ENCODE measurements around the gene YWHAH. TPM values are rescaled to one million over a fixed set of nuclear protein-coding genes. Genes with fewer than 3 reads are reported as not detected.
A peak's percentile ranks its signal among the peaks of the same experiment; 100 is the strongest.

YWHAH gene
- total RNA-seq, 4 donors from 2014 or later, result 58.8 to 76.9 (median 75.2) TPM

DNA sequence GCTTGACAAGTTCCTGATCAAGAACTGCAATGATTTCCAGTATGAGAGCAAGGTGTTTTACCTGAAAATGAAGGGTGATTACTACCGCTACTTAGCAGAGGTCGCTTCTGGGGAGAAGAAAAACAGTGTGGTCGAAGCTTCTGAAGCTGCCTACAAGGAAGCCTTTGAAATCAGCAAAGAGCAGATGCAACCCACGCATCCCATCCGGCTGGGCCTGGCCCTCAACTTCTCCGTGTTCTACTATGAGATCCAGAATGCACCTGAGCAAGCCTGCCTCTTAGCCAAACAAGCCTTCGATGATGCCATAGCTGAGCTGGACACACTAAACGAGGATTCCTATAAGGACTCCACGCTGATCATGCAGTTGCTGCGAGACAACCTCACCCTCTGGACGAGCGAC lies 12.0 kb downstream of the YWHAH start:
- TF ChIP-seq CTCF (IDR thresholded peaks at IDR 0.05), result no peak
- no peak for TF ChIP-seq POLR2A (IDR thresholded peaks at IDR 0.05)
- no peaks in the 10 kb centered on the region for H3K27me3 ChIP-seq
- H3K9me3 ChIP-seq, result no peaks in the 10 kb centered on the region
- peaks cover 0 to 24% (median 0%) of the 10 kb centered on the region in 3 donors for H3K36me3 ChIP-seq
- no peak overlapping the region for H3K4me3 ChIP-seq
- H3K4me1 ChIP-seq, result peaks cover 0 to 38% (median under 1%) of the 10 kb centered on the region in 4 donors
- peak in 1 of 3 donors; percentile 15 for DNase-seq
- no peak overlapping the region for H3K27ac ChIP-seq

DNA sequence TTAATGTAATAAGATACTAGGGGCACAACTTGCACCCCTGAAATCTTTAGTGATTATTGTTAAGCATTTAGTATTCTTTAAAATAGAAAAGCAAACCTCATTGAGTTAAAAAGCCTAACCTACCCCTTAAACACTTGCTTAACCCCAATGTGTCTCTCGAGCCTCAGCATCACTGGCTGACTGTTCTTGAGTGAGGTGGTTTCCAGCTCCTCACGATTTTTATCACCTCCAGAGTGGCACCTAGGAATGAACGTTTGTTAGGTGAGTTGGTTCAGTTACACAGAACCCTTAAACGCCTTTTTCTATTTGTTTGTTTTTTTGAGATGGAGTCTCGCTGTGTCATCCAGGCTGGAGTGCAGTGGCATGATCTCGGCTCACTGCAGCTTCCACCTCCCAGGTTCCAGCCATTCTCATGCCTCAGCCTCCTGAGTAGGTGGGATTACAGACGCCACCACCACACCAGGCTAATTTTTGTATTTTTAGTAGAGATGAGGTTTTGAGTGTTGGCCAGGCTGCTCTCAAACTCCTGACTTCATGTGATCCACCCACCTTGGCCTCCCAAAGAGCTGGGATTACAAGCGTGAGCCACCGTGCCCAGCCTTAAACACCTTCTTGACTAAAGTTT lies 13.7 kb downstream of the YWHAH start:
- TF ChIP-seq CTCF (IDR thresholded peaks at IDR 0.05) (no peak), POLR2A (IDR thresholded peaks at IDR 0.05) (no peak)
- Histone ChIP-seq H3K36me3 (peaks cover 0 to 24% (median 0%) of the 10 kb centered on the region in 3 donors), H3K27me3 (no peaks in the 10 kb centered on the region), H3K27ac (peak overlapping the region in 1 of 4 donors; percentile 49), H3K4me3 (no peak overlapping the region), H3K9me3 (no peaks in the 10 kb centered on the region), H3K4me1 (peaks cover 0 to 20% (median 0%) of the 10 kb centered on the region in 4 donors)
- no peak for DNase-seq

- H3K36me3 ChIP-seq, result peaks cover 0 to 24% (median 0%) of the 10 kb centered on the region in 3 donors
- peaks cover 0 to 14% (median 0%) of the 10 kb centered on the region in 4 donors for H3K4me1 ChIP-seq
- peak overlapping the region in 2 of 4 donors; percentile 2 to 49 for H3K27ac ChIP-seq
- TF ChIP-seq POLR2A (IDR thresholded peaks at IDR 0.05), result no peak
- no peak for TF ChIP-seq CTCF (IDR thresholded peaks at IDR 0.05)
- peak in 1 of 3 donors; percentile 42 for DNase-seq
- no peaks in the 10 kb centered on the region for H3K27me3 ChIP-seq
- H3K4me3 ChIP-seq, result no peak overlapping the region
- no peaks in the 10 kb centered on the region for H3K9me3 ChIP-seq
Measured at GRCh38 chr22:31958625-31959239, 14.4 kb downstream of the YWHAH start.

GRCh38 chr22:31960767-31961166 lies 16.4 kb downstream of the YWHAH start:
- TF ChIP-seq CTCF (IDR thresholded peaks at IDR 0.05), result no peak
- no peak for TF ChIP-seq POLR2A (IDR thresholded peaks at IDR 0.05)
- Histone ChIP-seq H3K4me1 (no peaks in the 10 kb centered on the region), H3K4me3 (no peak overlapping the region), H3K36me3 (peaks cover 0 to 24% (median 0%) of the 10 kb centered on the region in 3 donors), H3K27ac (no peak overlapping the region), H3K9me3 (no peaks in the 10 kb centered on the region), H3K27me3 (no peaks in the 10 kb centered on the region)
- DNase-seq, result no peak

DNA sequence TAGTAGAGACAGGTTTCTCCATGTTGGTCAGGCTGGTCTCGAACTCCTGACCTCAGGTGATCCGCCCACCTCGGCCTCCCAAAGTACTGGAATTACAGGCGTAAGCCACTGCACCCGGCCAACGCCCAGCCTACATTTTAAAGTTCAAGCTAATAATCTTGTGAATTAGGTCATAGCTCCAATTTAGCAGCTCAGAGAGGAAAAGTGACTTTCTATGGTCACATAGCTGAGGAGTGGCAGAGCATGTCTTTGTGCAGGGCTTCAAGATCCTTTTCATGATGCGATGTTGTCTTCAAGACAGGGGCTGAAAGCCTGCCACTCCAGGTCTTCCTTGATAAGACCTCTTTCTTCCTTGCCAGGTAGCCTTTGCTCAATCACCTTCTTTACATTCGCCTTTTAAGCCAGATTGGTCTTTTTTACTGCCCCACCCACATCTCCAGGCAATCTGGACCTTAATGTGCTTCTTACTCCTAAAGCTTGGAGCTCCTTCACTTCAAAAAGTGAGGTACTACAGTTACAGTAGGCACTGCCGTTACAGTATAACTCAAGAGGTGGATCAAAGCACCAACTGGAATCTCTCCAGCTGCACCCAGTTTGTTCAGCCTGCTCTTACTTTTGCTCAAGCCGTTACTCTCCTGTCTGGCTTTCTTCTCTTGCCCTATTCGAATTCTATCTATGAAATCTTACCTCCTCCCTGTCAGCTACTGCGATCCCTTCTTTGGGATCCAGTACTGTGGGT lies 18.2 kb downstream of the YWHAH start:
- DNase-seq, result no peak
- Histone ChIP-seq H3K9me3 (no peaks in the 10 kb centered on the region), H3K4me3 (no peak overlapping the region), H3K4me1 (no peaks in the 10 kb centered on the region), H3K36me3 (peaks cover 0 to 8% (median 0%) of the 10 kb centered on the region in 3 donors), H3K27me3 (no peaks in the 10 kb centered on the region), H3K27ac (no peak overlapping the region)
- TF ChIP-seq CTCF (IDR thresholded peaks at IDR 0.05), result no peak
- no peak for TF ChIP-seq POLR2A (IDR thresholded peaks at IDR 0.05)

Data from Peyer's patch (tissue), 4 donors.